Superior temporal gyrus (tissue), 1 donor: ENCODE measurements around the gene TMEM217.

ENCODE experiments used
- DNase-seq: peaks from one replicate; pipeline ENCODE4 v3.0.0-alpha.2; 2016; ENCODE audit errors: extremely low spot score

TMEM217 gene

GRCh38 chr6:37280162-37280887 lies 22.4 kb upstream of the TMEM217 start:
- DNase-seq = no peak

- no peak for DNase-seq
Observed at GRCh38 chr6:37279366-37280134, 21.6 kb upstream of the TMEM217 start.

- DNase-seq = no peak
Observed at GRCh38 chr6:37277001-37277409, 19.1 kb upstream of the TMEM217 start.

- no peak for DNase-seq
Observed at GRCh38 chr6:37275350-37275749, 17.4 kb upstream of the TMEM217 start.

- no peak for DNase-seq
Observed at GRCh38 chr6:37273690-37274089, 15.7 kb upstream of the TMEM217 start.

GRCh38 chr6:37272834-37273566 lies 15.1 kb upstream of the TMEM217 start:
- no peak for DNase-seq

- DNase-seq = no peak
Observed at GRCh38 chr6:37269105-37269504, 11.2 kb upstream of the TMEM217 start.

GRCh38 chr6:37265860-37266259 lies 7.9 kb upstream of the TMEM217 start:
- DNase-seq = no peak

- DNase-seq = no peak
Observed at GRCh38 chr6:37265001-37265400, 7.1 kb upstream of the TMEM217 start.

- no peak for DNase-seq
Observed at GRCh38 chr6:37262446-37263026, 4.6 kb upstream of the TMEM217 start.

GRCh38 chr6:37261198-37261597 lies 3.3 kb upstream of the TMEM217 start:
- DNase-seq = no peak

GRCh38 chr6:37260444-37260843 lies 2.5 kb upstream of the TMEM217 start:
- no peak for DNase-seq

GRCh38 chr6:37260040-37260439 lies 2.1 kb upstream of the TMEM217 start:
- DNase-seq = no peak

- no peak for DNase-seq
Observed at GRCh38 chr6:37259191-37259590, 1.2 kb upstream of the TMEM217 start.

GRCh38 chr6:37258405-37259105 lies 611 bp upstream of the TMEM217 start:
- DNase-seq = no peak

- no peak for DNase-seq
Observed at GRCh38 chr6:37257320-37257633, 667 bp downstream of the TMEM217 start.

GRCh38 chr6:37256692-37257319 lies 1.1 kb downstream of the TMEM217 start:
- no peak for DNase-seq

- no peak for DNase-seq
Observed at GRCh38 chr6:37254881-37255280, 3.1 kb downstream of the TMEM217 start.

- DNase-seq = no peak
Observed at GRCh38 chr6:37253486-37254007, 4.4 kb downstream of the TMEM217 start.

- DNase-seq = no peak
Observed at GRCh38 chr6:37251211-37251780, 6.6 kb downstream of the TMEM217 start.
